K562 (cell line): ENCODE data around the gene UBASH3B. TPM values are rescaled to one million over a fixed set of nuclear protein-coding genes. Genes with fewer than 3 reads are reported as not detected.

ENCODE experiments used
- ATAC-seq: fragments of 200-7000 bp; cut with Tn5 transposase; 3 replicates; pipeline ENCODE4 v1.9.1; 2020; ENCODE audit warnings: moderate library complexity
- BruUV-seq: library from RNA; stranded (reverse); fragments of 400-500 nt; replicated peaks from 2 replicates; lab custom pipeline; 2021; lab: Mats Ljungman, UMichigan
- CTCF ChIA-PET: fragments of 300-600 bp; formaldehyde crosslinking; extraction: SDS; loops from one replicate; lab custom pipeline; 2021; ENCODE audit warnings: low intra/inter-chr PET ratio; lab: Yijun Ruan, JAX
- POLR2A ChIA-PET: fragments of 300-600, 350-650 bp; sonication (Branson Sonifier 250); formaldehyde crosslinking; extraction: SDS; loops from one replicate; lab custom pipeline; 2021; ENCODE audit warnings: antibody characterized with exemption, inconsistent platforms; lab: Yijun Ruan, JAX
- DNase-seq, 4 experiments: peaks; one replicate each; pipeline versions ENCODE4 v3.0.0 to v3.0.0-alpha.2; 2011 to 2018; ENCODE audit warnings: low spot score in 3 of 4, mixed read lengths in 3 of 4; ENCODE audit errors: extremely low read depth in 1 of 4
- FAIRE-seq: peaks from 2 replicates; lab custom pipeline; 2011; peaks lifted over from hg19 to GRCh38; lab: Jason Lieb, UNC
- H2AFZ ChIP-seq: 2 replicates; pipeline ENCODE4 v1.6.0; 2011; ENCODE audit warnings: low read depth, low read length, control low read depth, inconsistent platforms
- H3K27ac ChIP-seq: fragments of 200-600 bp; 3 replicates; pipeline ENCODE4 v1.8.0; 2011; ENCODE audit warnings: low read depth, mild to moderate bottlenecking, control low read depth, inconsistent platforms, low read length, moderate library complexity, mixed read lengths; ENCODE audit errors: extremely low read depth
- H3K27me3 ChIP-seq, 2 experiments: fragments of 300-600 bp in 1 of 2; 2 replicates in 1 of 2; 3 replicates in 1 of 2; pipeline versions ENCODE4 v1.6.0 to v1.8.0; 2011; ENCODE audit warnings: inconsistent platforms in 2 of 2, low read length in 2 of 2, mild to moderate bottlenecking in 1 of 2, mixed read lengths in 1 of 2, moderate library complexity in 1 of 2; ENCODE audit not compliant: control insufficient read depth in 2 of 2, insufficient read depth in 2 of 2
- H3K36me3 ChIP-seq: fragments of 300-600 bp; 3 replicates; pipeline ENCODE4 v1.8.0; 2011; ENCODE audit warnings: mild to moderate bottlenecking, low read length, inconsistent platforms; ENCODE audit not compliant: control insufficient read depth, insufficient read depth
- H3K4me1 ChIP-seq, 2 experiments: fragments of 200-600 bp in 1 of 2; replicated peaks in 1 of 2; 2 replicates in 1 of 2; 3 replicates in 1 of 2; pipeline versions ENCODE4 v1.5.1 to v1.8.0; 2011; ENCODE audit warnings: inconsistent platforms in 2 of 2, low read length in 2 of 2, mild to moderate bottlenecking in 1 of 2, mixed read lengths in 1 of 2, moderate library complexity in 1 of 2; ENCODE audit not compliant: control insufficient read depth in 2 of 2, insufficient read depth in 2 of 2
- H3K4me2 ChIP-seq: 2 replicates; pipeline ENCODE4 v1.6.1; 2011; ENCODE audit warnings: low read length, control low read depth, inconsistent platforms, mixed read lengths; ENCODE audit not compliant: insufficient read depth
- H3K4me3 ChIP-seq: fragments of 200-600 bp; sonication (generic), shearing (Covaris generic); 2 replicates; pipeline ENCODE4 v1.5.1; 2016; ENCODE audit warnings: control low read depth, inconsistent platforms
- H3K79me2 ChIP-seq: fragments of 200-600 bp; 3 replicates; pipeline ENCODE4 v1.8.0; 2011; ENCODE audit warnings: low read length, inconsistent platforms; ENCODE audit not compliant: control insufficient read depth, insufficient read depth
- H3K9ac ChIP-seq, 2 experiments: 2 replicates each; pipeline versions ENCODE4 v1.6.0 to v1.6.1; 2011; ENCODE audit warnings: low read depth in 2 of 2, low read length in 2 of 2, control low read depth in 1 of 2, inconsistent platforms in 1 of 2, mild to moderate bottlenecking in 1 of 2, mixed read lengths in 1 of 2; ENCODE audit not compliant: insufficient read depth in 1 of 2
- H3K9me1 ChIP-seq: one replicate; pipeline ENCODE4 v1.6.0; 2011; ENCODE audit warnings: inconsistent platforms, mild to moderate bottlenecking, low read length, moderate library complexity; ENCODE audit not compliant: control insufficient read depth, insufficient read depth
- H3K9me3 ChIP-seq: replicated peaks from 2 replicates; pipeline ENCODE4 v1.5.1; 2011; ENCODE audit warnings: low read depth, low read length, inconsistent platforms; ENCODE audit not compliant: control insufficient read depth, insufficient read depth
- H4K20me1 ChIP-seq: replicated peaks from 2 replicates; pipeline ENCODE4 v1.6.1; 2011; ENCODE audit warnings: low read length, inconsistent platforms, mixed read lengths; ENCODE audit not compliant: control insufficient read depth, insufficient read depth
- CCAR2 ChIP-seq: fragments of 200-400 bp; formaldehyde crosslinking; IDR thresholded peaks from 2 replicates; pipeline ENCODE4 v1.6.1; 2017; ENCODE audit warnings: mild to moderate bottlenecking, low read depth, low read length
- CHD2 ChIP-seq: IDR thresholded peaks from 2 replicates; pipeline ENCODE4 v1.6.1; 2011; ENCODE audit warnings: low read depth, low read length
- CTBP1 ChIP-seq: fragments of 450-650 bp; IDR thresholded peaks from 2 replicates; pipeline ENCODE4 v1.6.1; 2016; ENCODE audit warnings: borderline replicate concordance
- FOXP1 ChIP-seq: sonication (generic); formaldehyde crosslinking; IDR thresholded peaks from 2 replicates; pipeline ENCODE4 v1.8.0; 2022; ENCODE audit warnings: mild to moderate bottlenecking, missing genetic modification reagents
- GABPA ChIP-seq: fragments of 200-800 bp; sonication (Bioruptor generic); conservative IDR thresholded peaks from 2 replicates; pipeline ENCODE4 v1.6.1; 2016; ENCODE audit warnings: low read depth, missing genetic modification characterization, missing compliant biosample characterization
- MAFG ChIP-seq: fragments of 450-650 bp; conservative IDR thresholded peaks from 2 replicates; pipeline ENCODE4 v1.6.1; 2016; ENCODE audit warnings: missing genetic modification characterization, missing compliant biosample characterization
- NFRKB ChIP-seq: fragments of 450-650 bp; IDR thresholded peaks from 2 replicates; pipeline ENCODE4 v1.6.1; 2016; ENCODE audit warnings: low read depth
- PHB ChIP-seq: fragments of 250-450 bp; sonication (Bioruptor Pico); IDR thresholded peaks from 2 replicates; pipeline ENCODE4 v1.5.0; 2021
- PHF8 ChIP-seq: fragments of 200-600 bp; sonication (generic); IDR thresholded peaks from 2 replicates; pipeline ENCODE4 v1.6.1; 2012; ENCODE audit warnings: mixed run types, mild to moderate bottlenecking, inconsistent platforms, low read length, moderate library complexity, borderline replicate concordance
- RNF219 ChIP-seq: fragments of 250-450 bp; sonication (Bioruptor Pico); IDR thresholded peaks from 2 replicates; pipeline ENCODE4 v1.5.0; 2022; ENCODE audit warnings: mild to moderate bottlenecking
- SREBF1 ChIP-seq: fragments of 150-350 bp; IDR thresholded peaks from 2 replicates; pipeline ENCODE4 v1.6.1; 2014; ENCODE audit warnings: antibody characterized with exemption, low read depth, low read length, borderline replicate concordance
- STAG1 ChIP-seq: sonication (generic); formaldehyde crosslinking; IDR thresholded peaks from 2 replicates; pipeline ENCODE4 v1.5.0; 2020; ENCODE audit warnings: missing genetic modification reagents, borderline replicate concordance
- TAF7 ChIP-seq: fragments of 450-650 bp; IDR thresholded peaks from 2 replicates; pipeline ENCODE4 v1.6.1; 2016; ENCODE audit warnings: missing genetic modification characterization, missing compliant biosample characterization
- ZBTB33 ChIP-seq: sonication (generic); formaldehyde crosslinking; IDR thresholded peaks from 2 replicates; pipeline ENCODE4 v1.8.1; 2023; ENCODE audit warnings: mild to moderate bottlenecking, missing genetic modification reagents
- ZNF280A ChIP-seq: fragments of 450-650 bp; IDR thresholded peaks from 2 replicates; pipeline ENCODE4 v1.6.1; 2018; ENCODE audit warnings: mild to moderate bottlenecking, low read depth; ENCODE audit not compliant: partially characterized antibody
- WGBS: fragments of 100-300 bp; shearing (Covaris generic); methylation state at CpG from one replicate; pipeline ENCODE4 v1.1.6; 2016; ENCODE audit warnings: low coverage, mixed read lengths; ENCODE audit not compliant: insufficient coverage; ENCODE audit errors: missing lambda C conversion rate; 5-methylcytosine and 5-hydroxymethylcytosine counted together
- in situ Hi-C: fragments of 300-500 bp; cut with MboI; formaldehyde crosslinking; loops from 4 replicates; pipeline ENCODE4 v1.15.0; 2018; ENCODE audit warnings: inconsistent platforms, mixed read lengths
- intact Hi-C: fragments of 100-400 bp; cut with micrococcal nuclease; formaldehyde crosslinking; loops from 2 replicates; pipeline ENCODE4 v1.14.2; 2022
- polyA plus RNA-seq, 8 experiments: library from polyadenylated mRNA; depleted of rRNA in 4 of 8; stranded (reverse) in 5 of 8; unstranded in 3 of 8; fragments of >200 nt; fragmentation: Nextera tagmentation in 2 of 8; fragmentation: Illumina TruSeq in 1 of 8; extraction: Ambion mirVana in 2 of 8; extraction: Trizol in 1 of 8; gene quantifications; 2 replicates each; pipeline versions ENCODE4 v1.2.1 to v1.2.3, GENCODE V29; 2011 to 2014; ENCODE audit warnings: inconsistent platforms in 1 of 8, missing spikeins in 1 of 8
- total RNA-seq, 7 experiments: library from RNA; depleted of rRNA in 6 of 7; stranded (reverse); fragments of >200 nt in 6 of 7; fragmentation: Illumina TruSeq in 2 of 7; extraction: Trizol in 2 of 7; gene quantifications; 2 replicates each; pipeline versions ENCODE4 v1.2.1 to v1.2.3, GENCODE V29; 2011 to 2021; ENCODE audit warnings: low replicate concordance in 1 of 7

UBASH3B gene
- total and polyA plus RNA-seq, 9 of the 15 experiments (the other 6 are each of a cell fraction or from before 2014, with no cell fraction given), result 0.01 to 0.31 (median 0.08) TPM; not detected in 2

- in situ Hi-C loops, result no loop called here
- Histone ChIP-seq H3K79me2 (no peaks in the 10 kb centered on the region), H3K4me1 (no peaks in the 10 kb centered on the region), H3K27ac (no peak overlapping the region), H3K4me3 (no peak overlapping the region), H3K36me3 (no peaks in the 10 kb centered on the region), H3K9me3 (no peaks in the 10 kb centered on the region), H3K9me1 (no peaks in the 10 kb centered on the region)
- ChIA-PET POLR2A (interaction anchor here (0.6 kb wide), 1 partner anchor 247 kb away, joined by 3 read pairs; no protein-coding TSS in a partner anchor), CTCF (no interaction called here)
- FAIRE-seq, result no peak
- ATAC-seq, result no peak
- intact Hi-C loops, result no loop called here
- 0% methylated on average over 3 of the region's 4 CpGs for WGBS
- BruUV-seq, result no TSS peak
- no peak for TF ChIP-seq CCAR2
- TF ChIP-seq CHD2, result no peak
- TF ChIP-seq PHF8, result no peak
- no peak for TF ChIP-seq CTBP1
- no peak for TF ChIP-seq RNF219 (CRISPR knock-in tag)
- TF ChIP-seq FOXP1 (CRISPR knock-in tag), result no peak
- no peak for TF ChIP-seq TAF7 (tag)
- no peak for TF ChIP-seq ZBTB33 (CRISPR knock-in tag)
- no peak for TF ChIP-seq ZNF280A
- TF ChIP-seq NFRKB, result no peak
- TF ChIP-seq PHB (CRISPR knock-in tag), result no peak
- no peak for TF ChIP-seq SREBF1
- no peak for TF ChIP-seq STAG1 (CRISPR knock-in tag)
- TF ChIP-seq MAFG (tag), result no peak
- TF ChIP-seq GABPA (tag), result no peak
- TF ChIP-seq, all 486 proteins: peak for 0
- Histone ChIP-seq H4K20me1 (no peaks in the 10 kb centered on the region), H3K27me3 (peaks cover 2 to 14% of the 10 kb centered on the region in 2 experiments; a peak in 4 of 5 replicates), H3K9ac (no peak overlapping the region), H3K4me2 (no peak overlapping the region), H2AFZ (no peak overlapping the region)
- no peak for DNase-seq
Measured at GRCh38 chr11:122676638-122677037, 21.1 kb downstream of the UBASH3B start.
